ENCODE results near the gene IL15RA. TPM values are rescaled to one million over a fixed set of nuclear protein-coding genes. Genes with fewer than 3 reads are reported as not detected.
"Not testable (repeated sequence)": the region's sequence is repeated elsewhere in the genome, so short reads cannot be mapped to it uniquely, and the experiment has no call there.

The IL15RA gene
- total and polyA plus RNA-seq, 2 donors (not counting 3 experiments of a cell fraction or from before 2014, with no cell fraction given), result 18.8 to 20.6 TPM

- H3K4me1 ChIP-seq (ENCODE audit: control insufficient read depth, extremely low read depth, insufficient read depth, low read length), result peaks cover 2% of the 10 kb centered on the region
- H4K20me1 ChIP-seq (replicated peaks; ENCODE audit: control insufficient read depth, extremely low read depth, insufficient read depth, low read length), result no peaks in the 10 kb centered on the region
- H3K27ac ChIP-seq (ENCODE audit: insufficient read depth, low read depth, low read length), result no peak overlapping the region
- intact Hi-C loops (cut with micrococcal nuclease) (no loop called here), dilution Hi-C loops (cut with MboI; ENCODE audit: extremely low pct_ligation_motif_present, low sequenced_read_pairs) (no loop called here)
- no peak overlapping the region for H3K4me2 ChIP-seq (ENCODE audit: insufficient read depth, low read length)
- H3K36me3 ChIP-seq (ENCODE audit: control insufficient read depth in 2 of 2, extremely low read depth in 1 of 2, insufficient read depth in 2 of 2, low read length in 2 of 2), result peaks cover 21 to 48% of the 10 kb centered on the region in 2 experiments
- H3K9ac ChIP-seq (replicated peaks; ENCODE audit: extremely low read depth, insufficient read depth, low read length), result no peak overlapping the region
- H3K4me3 ChIP-seq (replicated peaks in 1 of 3; ENCODE audit: insufficient read depth in 1 of 3, low read depth in 1 of 3, low read length in 3 of 3), result no peak overlapping the region
- no peaks in the 10 kb centered on the region for H3K9me3 ChIP-seq (replicated peaks; ENCODE audit: control insufficient read depth, insufficient read depth, low read length)
- ChIA-PET POLR2A (no interaction called here), CTCF (no interaction called here)
- no peak for FAIRE-seq
- TF ChIP-seq MYC (IDR thresholded peaks at IDR 0.05; ENCODE audit: low read depth, low read length) (no peak), EZH2 (IDR thresholded peaks at IDR 0.05; ENCODE audit: borderline replicate concordance, low read depth, low read length, severe bottlenecking) (no peak), GATA2 (IDR thresholded peaks at IDR 0.05; ENCODE audit: insufficient read depth, insufficient read length, low read depth, low read length) (no peak), POLR2A (IDR thresholded peaks at IDR 0.05; ENCODE audit: low read depth, low read length) (no peak), JUN (IDR thresholded peaks at IDR 0.05; ENCODE audit: borderline replicate concordance, insufficient read depth, insufficient read length, low read depth) (no peak), FOS (IDR thresholded peaks at IDR 0.05; ENCODE audit: borderline replicate concordance, insufficient read depth, low read length) (no peak), POLR2AphosphoS5 (IDR thresholded peaks at IDR 0.05; ENCODE audit: insufficient read depth, low read depth, low read length) (no peak)
- TF ChIP-seq, protein P1, sequence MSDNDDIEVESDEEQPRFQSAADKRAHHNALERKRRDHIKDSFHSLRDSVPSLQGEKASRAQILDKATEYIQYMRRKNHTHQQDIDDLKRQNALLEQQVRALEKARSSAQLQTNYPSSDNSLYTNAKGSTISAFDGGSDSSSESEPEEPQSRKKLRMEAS (IDR thresholded peaks at IDR 0.05; ENCODE audit: insufficient read depth, insufficient read length), result no peak
- H3K27me3 ChIP-seq (ENCODE audit: control insufficient read depth in 2 of 2, insufficient read depth in 2 of 2, low read length in 2 of 2), result no peaks in the 10 kb centered on the region
- no TSS peak for BruUV-seq (replicated peaks)
- no peak overlapping the region for H2AFZ ChIP-seq (ENCODE audit: low read depth, low read length)
- peaks cover 2% of the 10 kb centered on the region for H3K79me2 ChIP-seq (ENCODE audit: control insufficient read depth, insufficient read depth, low read length)
- no peaks in the 10 kb centered on the region for H3K9me1 ChIP-seq (replicated peaks; ENCODE audit: control insufficient read depth, extremely low read depth, insufficient read depth, low read length)
- DNase-seq (ENCODE audit: low read depth, low spot score), result no peak
These were observed 66.8 kb downstream of the IL15RA start for GRCh38 chr10:5910323-5911100.

DNA sequence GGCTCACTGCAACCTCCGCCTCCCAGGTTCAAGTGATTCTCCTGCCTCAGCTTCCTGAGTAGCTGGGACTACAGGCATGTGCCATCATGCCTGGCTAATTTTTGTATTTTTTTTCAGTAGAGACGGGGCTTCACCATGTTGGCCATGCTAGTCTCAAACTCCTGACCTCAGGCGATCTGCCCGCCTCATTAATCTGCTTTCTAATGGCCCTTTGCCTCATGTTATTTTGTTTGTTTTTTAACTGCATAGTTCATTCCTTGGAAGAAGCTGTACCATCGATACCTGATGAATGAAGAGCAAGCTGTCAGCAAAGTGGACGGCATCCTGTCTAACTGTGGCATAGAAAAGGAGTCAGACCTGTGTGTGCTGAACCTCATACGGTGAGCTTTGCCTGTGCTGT lies 68.7 kb downstream of the IL15RA start:
- H3K9me3 ChIP-seq (replicated peaks; ENCODE audit: control insufficient read depth, insufficient read depth, low read length), result not testable (repeated sequence)

More for the DNA sequence above, 68.7 kb downstream of the IL15RA start:
- intact Hi-C loops (cut with micrococcal nuclease); H3K4me3 ChIP-seq (replicated peaks in 1 of 3; ENCODE audit: insufficient read depth in 1 of 3, low read depth in 1 of 3, low read length in 3 of 3); dilution Hi-C loops (cut with MboI; ENCODE audit: extremely low pct_ligation_motif_present, low sequenced_read_pairs); POLR2A ChIA-PET; H3K27me3 ChIP-seq (ENCODE audit: control insufficient read depth in 2 of 2, insufficient read depth in 2 of 2, low read length in 2 of 2); H3K9ac ChIP-seq (replicated peaks; ENCODE audit: extremely low read depth, insufficient read depth, low read length); H3K27ac ChIP-seq (ENCODE audit: insufficient read depth, low read depth, low read length); FAIRE-seq; H2AFZ ChIP-seq (ENCODE audit: low read depth, low read length); H4K20me1 ChIP-seq (replicated peaks; ENCODE audit: control insufficient read depth, extremely low read depth, insufficient read depth, low read length); H3K4me2 ChIP-seq (ENCODE audit: insufficient read depth, low read length); H3K79me2 ChIP-seq (ENCODE audit: control insufficient read depth, insufficient read depth, low read length); H3K9me1 ChIP-seq (replicated peaks; ENCODE audit: control insufficient read depth, extremely low read depth, insufficient read depth, low read length); DNase-seq (ENCODE audit: low read depth, low spot score); H3K4me1 ChIP-seq (ENCODE audit: control insufficient read depth, extremely low read depth, insufficient read depth, low read length); BruUV-seq (replicated peaks): not testable (repeated sequence)
- CTCF ChIA-PET, result interaction anchor here (1.2 to 1.5 kb wide), 2 partner anchors 10 to 28 kb away, joined by 3 read pairs; no protein-coding TSS in a partner anchor
- peaks cover 13 to 36% of the 10 kb centered on the region in 2 experiments for H3K36me3 ChIP-seq (ENCODE audit: control insufficient read depth in 2 of 2, extremely low read depth in 1 of 2, insufficient read depth in 2 of 2, low read length in 2 of 2)

Measured in endothelial cell of umbilical vein (primary cell).